ENCODE data around the gene SBF2. TPM values are rescaled to one million over a fixed set of nuclear protein-coding genes. Genes with fewer than 3 reads are reported as not detected.

SBF2 gene
- total RNA-seq, 1 experiment from 2014 or later, result 30.2 TPM

GRCh38 chr11:9977554-9977953, 316.5 kb downstream of the SBF2 start:
- Histone ChIP-seq H2BK12ac (ENCODE audit: insufficient read length, low read depth, low read length) (no peak overlapping the region), H3K9ac (ENCODE audit: extremely low read depth, insufficient read length, low read length) (no peak overlapping the region), H3K56ac (ENCODE audit: insufficient read length, low read depth, low read length) (no peak overlapping the region), H2BK20ac (ENCODE audit: low read depth, low read length, poor library complexity, severe bottlenecking) (no peak overlapping the region), H4K91ac (ENCODE audit: insufficient read length, low read depth, low read length) (no peak overlapping the region), H4K8ac (replicated peaks; ENCODE audit: insufficient read length, low read depth, low read length) (no peak overlapping the region), H2BK5ac (ENCODE audit: insufficient read length, low read length) (no peak overlapping the region), H2BK15ac (ENCODE audit: low read depth, low read length) (no peak overlapping the region), H3K79me2 (ENCODE audit: insufficient read depth, low read length) (no peaks in the 10 kb centered on the region), H3K14ac (ENCODE audit: insufficient read depth, low read length) (no peak overlapping the region), H3K27me3 (ENCODE audit: insufficient read depth, low read length) (no peaks in the 10 kb centered on the region), H3T11ph (ENCODE audit: low read length) (no peak overlapping the region), H3K23ac (ENCODE audit: insufficient read length, low read depth, low read length) (no peak overlapping the region), H3K9me3 (ENCODE audit: control insufficient read depth, low read depth, low read length) (no peaks in the 10 kb centered on the region), H2AK5ac (ENCODE audit: insufficient read length, low read length) (no peak overlapping the region), H3K4me2 (ENCODE audit: insufficient read depth, insufficient read length, low read length) (no peak overlapping the region), H3K27ac (ENCODE audit: insufficient read length, low read depth, low read length) (no peak overlapping the region), H2AFZ (ENCODE audit: low read length) (no peak overlapping the region), H3K23me2 (ENCODE audit: insufficient read length, low read depth, low read length, poor library complexity, severe bottlenecking) (no peaks in the 10 kb centered on the region), H3K79me1 (ENCODE audit: insufficient read depth, low read depth, low read length, poor library complexity, severe bottlenecking) (no peaks in the 10 kb centered on the region), H4K20me1 (ENCODE audit: control insufficient read depth, insufficient read depth, insufficient read length) (no peaks in the 10 kb centered on the region), H3K18ac (ENCODE audit: insufficient read length, low read depth, low read length) (no peak overlapping the region), H4K5ac (ENCODE audit: insufficient read length, low read depth, low read length) (no peak overlapping the region), H3K4ac (ENCODE audit: low read depth, low read length) (no peak overlapping the region), H3K4me1 (ENCODE audit: insufficient read depth, low read length) (peaks cover 4% of the 10 kb centered on the region; the same call in 1 of the 2 replicates), H2BK120ac (ENCODE audit: low read depth, low read length, poor library complexity, severe bottlenecking) (no peak overlapping the region)
- TF ChIP-seq, protein P1, sequence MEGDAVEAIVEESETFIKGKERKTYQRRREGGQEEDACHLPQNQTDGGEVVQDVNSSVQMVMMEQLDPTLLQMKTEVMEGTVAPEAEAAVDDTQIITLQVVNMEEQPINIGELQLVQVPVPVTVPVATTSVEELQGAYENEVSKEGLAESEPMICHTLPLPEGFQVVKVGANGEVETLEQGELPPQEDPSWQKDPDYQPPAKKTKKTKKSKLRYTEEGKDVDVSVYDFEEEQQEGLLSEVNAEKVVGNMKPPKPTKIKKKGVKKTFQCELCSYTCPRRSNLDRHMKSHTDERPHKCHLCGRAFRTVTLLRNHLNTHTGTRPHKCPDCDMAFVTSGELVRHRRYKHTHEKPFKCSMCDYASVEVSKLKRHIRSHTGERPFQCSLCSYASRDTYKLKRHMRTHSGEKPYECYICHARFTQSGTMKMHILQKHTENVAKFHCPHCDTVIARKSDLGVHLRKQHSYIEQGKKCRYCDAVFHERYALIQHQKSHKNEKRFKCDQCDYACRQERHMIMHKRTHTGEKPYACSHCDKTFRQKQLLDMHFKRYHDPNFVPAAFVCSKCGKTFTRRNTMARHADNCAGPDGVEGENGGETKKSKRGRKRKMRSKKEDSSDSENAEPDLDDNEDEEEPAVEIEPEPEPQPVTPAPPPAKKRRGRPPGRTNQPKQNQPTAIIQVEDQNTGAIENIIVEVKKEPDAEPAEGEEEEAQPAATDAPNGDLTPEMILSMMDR (conservative IDR thresholded peaks at IDR 0.05), result no peak
- H3K36me3 Mint-ChIP-seq (ENCODE audit: insufficient read depth in 1 of 3, low read depth in 3 of 3), result peaks cover 2 to 5% (median 3%) of the 10 kb centered on the region in 3 experiments; a peak in 6 of 7 replicates
- WGBS (ENCODE audit: extremely low coverage, insufficient read length, low lambda C conversion rate), result no CpG with 5 or more reads among the region's 1 CpG
- peaks cover 32% of the 10 kb centered on the region in 2 experiments for H3K4me1 Mint-ChIP-seq
- peak overlapping the region in 2 of 3 experiments; percentile 7 to 32; a peak in 2 of 7 replicates for H3K27ac Mint-ChIP-seq
- no peak for DNase-seq
- H3K4me3 Mint-ChIP-seq, result no peak overlapping the region
- H3K27me3 Mint-ChIP-seq (ENCODE audit: low read depth), result no peaks in the 10 kb centered on the region
- peaks cover 0 to 1% of the 10 kb centered on the region in 2 experiments; a peak in 1 of 5 replicates for H3K9me3 Mint-ChIP-seq

Measured in H9 (cell line).